Loucy (cell line): ENCODE data around the gene CDNF.

Experiments used
- H2AFZ ChIP-seq: fragments of 200-600 bp; sonication (generic); 2 replicates; pipeline ENCODE4 v1.6.0; 2016; ENCODE audit warnings: antibody characterized with exemption, mild to moderate bottlenecking, low read length, moderate library complexity
- H3F3A ChIP-seq: fragments of 200-600 bp; 2 replicates; pipeline ENCODE4 v1.6.0; 2016; ENCODE audit warnings: antibody characterized with exemption, low read depth, mild to moderate bottlenecking
- H3K27me3 ChIP-seq: fragments of 200-600 bp; sonication (generic); 2 replicates; pipeline ENCODE4 v1.6.1; 2014; ENCODE audit warnings: low read length, mild to moderate bottlenecking; ENCODE audit not compliant: insufficient read depth, poor library complexity, severe bottlenecking
- H3K36me3 ChIP-seq: fragments of 200-600 bp; sonication (generic); 2 replicates; pipeline ENCODE4 v1.6.1; 2016; ENCODE audit warnings: low read length; ENCODE audit not compliant: insufficient read depth
- H3K4me1 ChIP-seq: fragments of 200-600 bp; sonication (generic); 2 replicates; pipeline ENCODE4 v1.5.1; 2014; ENCODE audit warnings: low read length, mild to moderate bottlenecking; ENCODE audit not compliant: insufficient read depth, poor library complexity, severe bottlenecking
- H3K4me2 ChIP-seq: fragments of 200-600 bp; sonication (generic); 2 replicates; pipeline ENCODE4 v1.6.0; 2014; ENCODE audit warnings: antibody characterized with exemption, low read length, low read depth, mild to moderate bottlenecking; ENCODE audit not compliant: poor library complexity, severe bottlenecking
- H3K4me3 ChIP-seq: fragments of 200-600 bp; sonication (generic); 2 replicates; pipeline ENCODE4 v1.5.1; 2014; ENCODE audit warnings: low read length, mild to moderate bottlenecking, mixed read lengths; ENCODE audit not compliant: poor library complexity, severe bottlenecking
- H3K79me2 ChIP-seq: fragments of 200-600 bp; sonication (generic); 2 replicates; pipeline ENCODE4 v1.6.1; 2014; ENCODE audit warnings: low read length; ENCODE audit not compliant: insufficient read depth
- H3K9ac ChIP-seq: fragments of 200-600 bp; sonication (generic); 2 replicates; pipeline ENCODE4 v1.6.0; 2014; ENCODE audit warnings: mild to moderate bottlenecking, low read depth, low read length, moderate library complexity; ENCODE audit not compliant: poor library complexity, severe bottlenecking
- H3K9me2 ChIP-seq: fragments of 200-600 bp; sonication (generic); replicated peaks from 2 replicates; pipeline ENCODE4 v1.6.1; 2016; ENCODE audit warnings: low read depth, low read length, mixed read lengths
- H3K9me3 ChIP-seq: fragments of 200-600 bp; sonication (generic); 2 replicates; pipeline ENCODE4 v1.6.1; 2014; ENCODE audit warnings: mild to moderate bottlenecking, antibody characterized with exemption, low read length, low read depth; ENCODE audit not compliant: insufficient read depth
- H4K20me1 ChIP-seq: fragments of 200-600 bp; sonication (generic); 2 replicates; pipeline ENCODE4 v1.6.0; 2014; ENCODE audit warnings: antibody characterized with exemption, low read length, mild to moderate bottlenecking; ENCODE audit not compliant: insufficient read depth, poor library complexity, severe bottlenecking
- CTCF ChIP-seq: fragments of 200-600 bp; sonication (generic); conservative IDR thresholded peaks from 2 replicates; pipeline ENCODE4 v1.5.1; 2014; ENCODE audit warnings: mild to moderate bottlenecking, antibody characterized with exemption, low read length
- EZH2phosphoT487 ChIP-seq: fragments of 200-600 bp; IDR thresholded peaks from 2 replicates; pipeline ENCODE4 v1.6.1; 2018; ENCODE audit warnings: antibody characterized with exemption, mild to moderate bottlenecking, moderate library complexity, borderline replicate concordance

Gene CDNF

DNA sequence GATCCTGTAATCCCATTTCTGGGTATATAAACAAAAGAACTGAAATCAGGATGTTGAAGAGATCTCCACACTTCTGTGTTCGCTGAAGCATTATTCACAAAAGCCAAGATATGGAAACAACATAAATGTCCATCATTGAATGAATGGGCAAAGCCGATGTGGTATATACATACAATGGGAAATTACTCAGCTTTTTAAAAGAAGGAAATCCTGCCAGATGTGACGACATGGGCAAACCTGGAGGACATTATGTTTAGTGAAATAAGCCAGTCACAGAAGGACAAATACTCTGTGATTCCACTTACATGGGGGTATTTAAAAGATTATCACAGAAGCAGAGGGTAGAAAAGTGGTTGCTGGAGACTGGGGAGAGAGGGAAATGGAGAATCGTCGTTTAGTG, 39.2 kb downstream of the CDNF start:
- no peaks in the 10 kb centered on the region for H3K4me1 ChIP-seq
- H3K27me3 ChIP-seq, result no peaks in the 10 kb centered on the region

DNA sequence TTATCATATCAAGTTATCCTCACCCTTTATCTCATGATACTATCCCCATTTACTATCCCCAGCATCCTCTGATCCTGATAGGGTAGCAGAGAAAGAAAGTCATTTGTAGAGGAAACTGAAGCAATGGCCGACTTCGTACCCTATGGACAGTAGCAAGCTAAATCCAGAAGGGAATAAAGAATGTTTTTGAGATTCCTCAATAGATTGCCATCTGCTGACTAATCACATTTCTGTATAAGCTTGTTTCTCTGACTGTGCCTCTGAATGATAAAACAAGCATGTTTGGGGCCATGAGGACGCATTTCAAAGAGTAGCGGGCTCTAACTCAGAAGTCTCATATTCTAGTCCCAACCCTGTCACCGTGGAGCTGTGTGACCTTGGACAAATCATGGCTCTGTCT, 49.9 kb downstream of the CDNF start:
- H3F3A ChIP-seq, result 0 out of 2 replicates have a peak, but pooled peaks cover 2% of the 10 kb centered on the region
- no peaks in the 10 kb centered on the region for H3K27me3 ChIP-seq
- H3K9me2 ChIP-seq, result no peaks in the 10 kb centered on the region
- H3K9me3 ChIP-seq, result no peaks in the 10 kb centered on the region
- no peaks in the 10 kb centered on the region for H3K36me3 ChIP-seq
- H3K4me2 ChIP-seq, result no peak overlapping the region
- H3K4me3 ChIP-seq, result no peak overlapping the region
- no peaks in the 10 kb centered on the region for H3K79me2 ChIP-seq
- H3K4me1 ChIP-seq, result peaks cover 3% of the 10 kb centered on the region
- no peak for TF ChIP-seq CTCF
- TF ChIP-seq EZH2phosphoT487, result no peak
- no peak overlapping the region for H3K9ac ChIP-seq
- H4K20me1 ChIP-seq, result no peaks in the 10 kb centered on the region
- no peak overlapping the region for H2AFZ ChIP-seq

More for the DNA sequence above, 39.2 kb downstream of the CDNF start:
- no peaks in the 10 kb centered on the region for H3K9me2 ChIP-seq
- H3F3A ChIP-seq, result no peaks in the 10 kb centered on the region
- H3K36me3 ChIP-seq, result no peaks in the 10 kb centered on the region
- H2AFZ ChIP-seq, result no peak overlapping the region
- H3K4me2 ChIP-seq, result no peak overlapping the region
- H3K79me2 ChIP-seq, result no peaks in the 10 kb centered on the region
- TF ChIP-seq CTCF (no peak), EZH2phosphoT487 (no peak)
- H3K9ac ChIP-seq, result no peak overlapping the region
- no peaks in the 10 kb centered on the region for H4K20me1 ChIP-seq
- H3K4me3 ChIP-seq, result no peak overlapping the region
- H3K9me3 ChIP-seq, result no peaks in the 10 kb centered on the region

DNA sequence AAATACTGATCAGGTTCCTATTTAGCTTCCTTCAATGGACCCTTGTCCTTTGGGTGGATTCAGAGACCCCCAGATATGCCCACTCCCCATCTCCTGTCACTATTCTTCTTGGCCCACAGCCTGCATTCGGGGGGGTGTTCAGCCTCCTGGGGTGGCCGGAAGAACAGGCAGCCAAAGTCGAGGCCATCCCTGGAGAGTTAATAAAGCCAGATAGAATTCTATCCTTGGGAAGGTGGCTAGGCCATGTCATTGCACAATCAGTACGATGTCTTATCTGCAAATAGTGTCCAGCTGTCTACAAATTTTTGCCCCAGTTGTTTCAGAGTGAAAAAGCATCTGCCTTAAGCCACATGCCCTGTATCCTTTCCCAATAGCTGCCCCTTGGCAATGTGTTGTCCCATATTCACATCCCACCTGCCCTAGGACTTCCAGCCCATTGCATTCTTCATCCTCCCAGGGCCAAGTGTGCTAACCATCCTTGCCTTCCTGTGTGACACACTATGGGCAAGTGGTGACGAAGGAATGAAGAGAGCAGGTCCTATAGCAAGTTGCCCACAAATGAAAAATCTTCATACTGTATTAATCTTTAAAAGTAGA, 53.3 kb downstream of the CDNF start:
- Histone ChIP-seq H3K9me2 (no peaks in the 10 kb centered on the region), H3K4me2 (no peak overlapping the region), H4K20me1 (no peaks in the 10 kb centered on the region), H3K4me1 (peaks cover 17% of the 10 kb centered on the region), H3K79me2 (no peaks in the 10 kb centered on the region), H3K36me3 (no peaks in the 10 kb centered on the region), H2AFZ (no peak overlapping the region), H3K4me3 (no peak overlapping the region), H3F3A (0 out of 2 replicates have a peak, but pooled peaks cover 2% of the 10 kb centered on the region), H3K9me3 (no peaks in the 10 kb centered on the region), H3K9ac (no peak overlapping the region), H3K27me3 (no peaks in the 10 kb centered on the region)
- TF ChIP-seq CTCF (no peak), EZH2phosphoT487 (no peak)
